GM12873 (cell line): Measurements from ENCODE around the gene ABR.

Source experiments
- TF ChIP-seq, protein P1 (sequence below): IDR thresholded peaks from 2 replicates; pipeline ENCODE4 v1.5.1; 2012; ENCODE audit warnings: low read depth, mild to moderate bottlenecking, moderate library complexity, low read length, control low read depth; ENCODE audit not compliant: insufficient read depth; ENCODE audit errors: missing control alignments

The ABR gene

GRCh38 chr17:1038459-1039122 lies 141.2 kb downstream of the ABR start:
- TF ChIP-seq, protein P1, sequence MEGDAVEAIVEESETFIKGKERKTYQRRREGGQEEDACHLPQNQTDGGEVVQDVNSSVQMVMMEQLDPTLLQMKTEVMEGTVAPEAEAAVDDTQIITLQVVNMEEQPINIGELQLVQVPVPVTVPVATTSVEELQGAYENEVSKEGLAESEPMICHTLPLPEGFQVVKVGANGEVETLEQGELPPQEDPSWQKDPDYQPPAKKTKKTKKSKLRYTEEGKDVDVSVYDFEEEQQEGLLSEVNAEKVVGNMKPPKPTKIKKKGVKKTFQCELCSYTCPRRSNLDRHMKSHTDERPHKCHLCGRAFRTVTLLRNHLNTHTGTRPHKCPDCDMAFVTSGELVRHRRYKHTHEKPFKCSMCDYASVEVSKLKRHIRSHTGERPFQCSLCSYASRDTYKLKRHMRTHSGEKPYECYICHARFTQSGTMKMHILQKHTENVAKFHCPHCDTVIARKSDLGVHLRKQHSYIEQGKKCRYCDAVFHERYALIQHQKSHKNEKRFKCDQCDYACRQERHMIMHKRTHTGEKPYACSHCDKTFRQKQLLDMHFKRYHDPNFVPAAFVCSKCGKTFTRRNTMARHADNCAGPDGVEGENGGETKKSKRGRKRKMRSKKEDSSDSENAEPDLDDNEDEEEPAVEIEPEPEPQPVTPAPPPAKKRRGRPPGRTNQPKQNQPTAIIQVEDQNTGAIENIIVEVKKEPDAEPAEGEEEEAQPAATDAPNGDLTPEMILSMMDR = no peak

DNA sequence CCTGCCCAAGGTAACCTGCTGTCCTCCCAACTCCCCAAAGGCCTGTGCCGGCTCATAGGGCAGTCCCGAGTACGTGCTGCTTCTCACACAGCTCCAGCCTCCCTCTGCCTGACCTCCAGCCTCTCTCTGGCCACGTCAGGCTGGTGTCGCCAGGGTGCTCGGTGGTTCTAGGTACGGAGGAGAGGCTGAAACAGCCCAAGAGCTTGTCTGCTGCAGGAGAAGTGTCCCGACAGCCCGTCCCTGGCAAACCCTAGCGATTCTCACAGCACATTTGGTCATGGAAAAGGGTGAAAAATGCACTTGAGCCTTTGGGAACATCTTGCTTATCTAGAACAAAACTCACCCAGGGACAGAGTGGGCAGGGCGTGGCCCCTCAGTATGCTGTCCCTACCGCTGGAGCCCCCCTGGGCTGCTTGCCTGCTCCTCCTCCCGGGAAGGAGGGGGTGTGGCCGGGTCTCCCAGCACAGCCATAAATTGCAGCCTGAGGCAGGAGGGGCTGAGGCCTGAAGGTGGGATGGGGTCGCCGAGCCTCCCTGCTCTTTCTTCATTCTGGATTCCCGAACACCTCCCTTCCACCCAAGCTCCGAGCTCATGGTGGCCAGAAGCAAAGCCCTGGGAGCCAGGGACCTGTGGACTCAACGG lies 142.4 kb downstream of the ABR start:
- TF ChIP-seq, protein P1 = no peak

GRCh38 chr17:1036845-1037237 lies 142.9 kb downstream of the ABR start:
- TF ChIP-seq, protein P1 = no peak

DNA sequence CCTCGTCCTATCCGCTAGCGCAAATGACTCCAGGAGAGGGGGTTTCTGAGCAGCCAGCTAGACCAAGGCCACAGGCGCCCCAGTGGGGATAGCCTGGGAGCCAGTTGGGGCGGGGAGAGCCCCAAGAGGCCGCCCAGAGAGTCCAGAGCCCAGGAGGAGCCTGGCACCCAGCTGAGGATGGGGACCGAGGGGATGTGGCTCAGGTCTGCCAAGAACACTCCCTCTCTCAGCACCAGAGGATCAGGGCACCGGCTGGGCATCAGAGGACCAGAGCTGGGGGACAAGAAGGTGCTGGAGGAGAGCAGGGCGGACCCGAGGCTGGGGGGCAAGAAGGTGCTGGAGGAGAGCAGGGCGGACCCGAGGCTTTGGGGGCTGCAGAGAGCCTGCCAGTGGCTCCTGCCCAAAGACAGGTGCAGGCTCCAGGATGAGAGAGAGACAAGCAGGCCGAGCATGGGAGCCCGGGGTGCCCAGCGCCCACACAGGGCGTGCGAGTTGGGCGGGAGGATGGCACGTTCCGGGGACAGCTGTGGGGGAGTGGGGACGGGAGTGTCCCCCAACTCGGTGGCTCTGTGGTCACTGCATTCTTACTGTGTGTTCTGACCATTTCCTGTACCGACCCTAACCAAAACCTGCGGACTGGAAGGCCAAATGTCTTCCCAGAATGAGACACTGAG lies 143.5 kb downstream of the ABR start:
- TF ChIP-seq, protein P1 = no peak

DNA sequence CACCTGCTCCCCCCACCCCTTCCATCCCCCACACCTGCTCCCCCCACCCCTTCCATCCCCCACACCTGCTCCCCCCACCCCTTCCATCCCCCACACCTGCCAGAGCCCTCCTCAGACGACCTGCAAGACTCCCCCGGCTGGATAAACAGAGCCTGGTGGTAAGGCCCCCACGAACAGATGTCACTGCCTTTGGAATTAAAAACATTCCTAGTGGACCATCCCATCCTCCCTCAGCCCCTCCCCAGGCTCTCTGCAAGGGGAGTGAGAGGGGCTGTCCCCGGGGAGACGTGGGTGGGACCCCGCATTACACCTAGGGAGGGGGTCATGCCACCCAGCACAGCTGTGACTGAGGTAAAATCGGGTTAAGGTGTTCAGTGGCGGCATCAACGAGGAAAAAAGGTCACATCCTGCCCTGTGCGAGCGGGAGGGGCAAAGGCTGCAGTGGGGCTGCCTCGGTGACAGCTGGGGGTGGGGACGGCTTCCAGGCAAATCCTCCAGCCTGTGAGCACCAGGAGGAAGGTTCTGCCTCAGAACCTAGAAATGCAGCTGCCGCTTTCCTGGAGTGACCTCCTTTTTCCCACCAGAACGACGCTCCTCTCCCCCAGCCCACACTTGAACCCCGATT lies 144.1 kb downstream of the ABR start:
- TF ChIP-seq, protein P1 = no peak

- TF ChIP-seq, protein P1 = no peak
These were observed 145.1 kb downstream of the ABR start for GRCh38 chr17:1034652-1035210.

- TF ChIP-seq, protein P1 = no peak
These were observed 146.3 kb downstream of the ABR start for GRCh38 chr17:1033503-1033902.
